Panc1 (cell line): ENCODE measurements around the gene GFPT1. TPM values are rescaled to one million over a fixed set of nuclear protein-coding genes. Genes with fewer than 3 reads are reported as not detected.

Experiments
- ATAC-seq: fragments of 200-7000 bp; cut with Tn5 transposase; 2 replicates; pipeline ENCODE4 v1.9.1; 2020; ENCODE audit warnings: mild to moderate bottlenecking, moderate library complexity
- BruUV-seq: library from RNA; stranded (reverse); fragments of 400-500 nt; replicated peaks from 2 replicates; lab custom pipeline; 2021; lab: Mats Ljungman, UMichigan
- CTCF ChIA-PET: fragments of 300-600 bp; sonication (Branson Sonifier 250); formaldehyde crosslinking; loops from one replicate; lab custom pipeline; 2022; ENCODE audit warnings: antibody characterized with exemption; lab: Charles Lee
- POLR2A ChIA-PET: fragments of 300-600 bp; sonication (Branson Sonifier 250); formaldehyde crosslinking; loops from one replicate; lab custom pipeline; 2022; ENCODE audit warnings: antibody characterized with exemption; lab: Charles Lee
- DNase-seq: peaks from one replicate; pipeline ENCODE4 v3.0.0-alpha.2; 2010; ENCODE audit warnings: low read depth, low spot score
- H3K27ac ChIP-seq: 2 replicates; pipeline ENCODE4 v1.5.1; 2011; ENCODE audit warnings: mild to moderate bottlenecking, low read length, inconsistent platforms
- H3K27me3 ChIP-seq: fragments of 200-500 bp; sonication (Bioruptor generic); 2 replicates; pipeline ENCODE4 v1.6.0; 2014; ENCODE audit warnings: low read length, inconsistent platforms; ENCODE audit not compliant: control insufficient read depth, insufficient read depth
- H3K36me3 ChIP-seq: fragments of 200-500 bp; sonication (Bioruptor generic); 2 replicates; pipeline ENCODE4 v1.5.1; 2014; ENCODE audit warnings: inconsistent platforms, mild to moderate bottlenecking, low read length, moderate library complexity; ENCODE audit not compliant: control insufficient read depth, insufficient read depth
- H3K4me1 ChIP-seq: 2 replicates; pipeline ENCODE4 v1.5.1; 2011; ENCODE audit warnings: inconsistent platforms, mild to moderate bottlenecking, low read length, moderate library complexity; ENCODE audit not compliant: control insufficient read depth, insufficient read depth
- H3K4me3 ChIP-seq, 2 experiments: 2 replicates each; pipeline ENCODE4 v1.5.1; 2011 to 2012; ENCODE audit warnings: low read depth in 2 of 2, low read length in 2 of 2, mild to moderate bottlenecking in 2 of 2, inconsistent platforms in 1 of 2, moderate library complexity in 1 of 2
- H3K9me3 ChIP-seq: fragments of 200-500 bp; sonication (Bioruptor generic); 2 replicates; pipeline ENCODE4 v1.5.1; 2014; ENCODE audit warnings: low read depth, mild to moderate bottlenecking, inconsistent platforms, low read length, moderate library complexity; ENCODE audit not compliant: control insufficient read depth, insufficient read depth
- SIN3A ChIP-seq: IDR thresholded peaks from 2 replicates; pipeline ENCODE4 v1.6.1; 2012; ENCODE audit warnings: low read depth, mild to moderate bottlenecking, low read length, moderate library complexity, borderline replicate concordance; ENCODE audit not compliant: insufficient read depth
- TCF7L2 ChIP-seq: IDR thresholded peaks from 2 replicates; pipeline ENCODE4 v1.6.1; 2011; ENCODE audit warnings: mild to moderate bottlenecking, low read depth, low read length, inconsistent platforms
- in situ Hi-C: cut with HindIII; loops from 2 replicates; pipeline ENCODE4 v1.10.0; 2016; ENCODE audit warnings: low sequenced_read_pairs, low pct_unique_long_range_greater_than_20kb
- intact Hi-C: fragments of 100-400 bp; cut with micrococcal nuclease; formaldehyde crosslinking; loops from one replicate; pipeline ENCODE4 v1.10.0; 2022; ENCODE audit not compliant: unreplicated experiment
- total RNA-seq: library from RNA; stranded (reverse); gene quantifications from one replicate; pipeline ENCODE4 v1.2.1, GENCODE V29; 2021; ENCODE audit not compliant: unreplicated experiment
- TF ChIP-seq, protein P1 (sequence below): fragments of 450-650 bp; IDR thresholded peaks from 2 replicates; pipeline ENCODE4 v1.5.1; 2017; ENCODE audit warnings: mild to moderate bottlenecking
- TF ChIP-seq, protein P2 (sequence below), 2 experiments: IDR thresholded peaks; 2 replicates each; pipeline ENCODE4 v1.6.1; 2011 to 2012; ENCODE audit warnings: low read depth in 2 of 2, control low read depth in 1 of 2, low read length in 1 of 2, mild to moderate bottlenecking in 1 of 2, moderate library complexity in 1 of 2; ENCODE audit not compliant: insufficient read depth in 1 of 2

Gene GFPT1
- total RNA-seq, 1 experiment from 2014 or later = 53.0 TPM

DNA sequence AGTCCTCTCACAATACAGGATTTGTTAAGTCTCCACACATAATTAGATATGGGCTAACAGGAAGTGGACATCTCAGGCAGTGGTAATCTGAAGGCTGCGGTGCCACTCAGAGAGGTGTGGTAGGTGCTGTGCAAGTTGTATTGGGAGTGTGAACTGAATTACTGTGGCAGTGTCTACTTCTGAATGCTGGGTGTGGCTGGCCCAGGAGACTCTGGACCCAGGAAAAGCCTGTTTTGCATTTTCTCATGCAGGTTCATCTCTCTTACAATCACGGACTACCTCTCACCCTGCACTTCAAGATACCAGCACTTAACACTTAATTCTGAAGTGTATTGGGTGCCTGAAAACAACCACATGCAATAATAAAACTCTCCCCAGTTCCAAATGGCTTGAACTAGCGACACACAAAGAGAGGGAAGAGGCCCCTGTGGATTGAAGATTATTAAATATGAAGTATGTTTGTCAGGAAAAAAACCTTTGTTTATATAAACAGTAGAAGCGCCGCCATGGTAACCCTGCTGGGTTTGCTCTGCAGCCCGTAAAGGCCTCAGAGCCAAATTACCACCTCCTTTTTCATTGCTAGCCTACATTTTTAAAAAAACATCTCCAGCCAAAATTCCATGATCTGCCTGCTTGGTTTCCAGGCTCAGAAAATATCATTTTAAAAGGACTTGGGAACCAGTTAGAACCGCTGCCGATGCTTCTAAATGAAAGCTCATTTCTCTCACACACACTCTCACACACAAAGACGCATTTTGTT lies 77.5 kb downstream of the GFPT1 start:
- ChIA-PET POLR2A (no interaction called here), CTCF (no interaction called here)
- H3K4me3 ChIP-seq = no peak overlapping the region
- H3K9me3 ChIP-seq = no peaks in the 10 kb centered on the region; the same call in 1 of the 2 replicates
- ATAC-seq (no peak), DNase-seq (no peak)
- H3K27me3 ChIP-seq = no peaks in the 10 kb centered on the region
- BruUV-seq = no TSS peak
- in situ Hi-C loops = no loop called here
- TF ChIP-seq, protein P1, sequence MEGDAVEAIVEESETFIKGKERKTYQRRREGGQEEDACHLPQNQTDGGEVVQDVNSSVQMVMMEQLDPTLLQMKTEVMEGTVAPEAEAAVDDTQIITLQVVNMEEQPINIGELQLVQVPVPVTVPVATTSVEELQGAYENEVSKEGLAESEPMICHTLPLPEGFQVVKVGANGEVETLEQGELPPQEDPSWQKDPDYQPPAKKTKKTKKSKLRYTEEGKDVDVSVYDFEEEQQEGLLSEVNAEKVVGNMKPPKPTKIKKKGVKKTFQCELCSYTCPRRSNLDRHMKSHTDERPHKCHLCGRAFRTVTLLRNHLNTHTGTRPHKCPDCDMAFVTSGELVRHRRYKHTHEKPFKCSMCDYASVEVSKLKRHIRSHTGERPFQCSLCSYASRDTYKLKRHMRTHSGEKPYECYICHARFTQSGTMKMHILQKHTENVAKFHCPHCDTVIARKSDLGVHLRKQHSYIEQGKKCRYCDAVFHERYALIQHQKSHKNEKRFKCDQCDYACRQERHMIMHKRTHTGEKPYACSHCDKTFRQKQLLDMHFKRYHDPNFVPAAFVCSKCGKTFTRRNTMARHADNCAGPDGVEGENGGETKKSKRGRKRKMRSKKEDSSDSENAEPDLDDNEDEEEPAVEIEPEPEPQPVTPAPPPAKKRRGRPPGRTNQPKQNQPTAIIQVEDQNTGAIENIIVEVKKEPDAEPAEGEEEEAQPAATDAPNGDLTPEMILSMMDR = no peak
- TF ChIP-seq SIN3A = no peak
- peak overlapping the region; percentile 84 for H3K27ac ChIP-seq
- no peaks in the 10 kb centered on the region for H3K36me3 ChIP-seq
- peaks cover 27% of the 10 kb centered on the region for H3K4me1 ChIP-seq
- intact Hi-C loops = no loop called here

DNA sequence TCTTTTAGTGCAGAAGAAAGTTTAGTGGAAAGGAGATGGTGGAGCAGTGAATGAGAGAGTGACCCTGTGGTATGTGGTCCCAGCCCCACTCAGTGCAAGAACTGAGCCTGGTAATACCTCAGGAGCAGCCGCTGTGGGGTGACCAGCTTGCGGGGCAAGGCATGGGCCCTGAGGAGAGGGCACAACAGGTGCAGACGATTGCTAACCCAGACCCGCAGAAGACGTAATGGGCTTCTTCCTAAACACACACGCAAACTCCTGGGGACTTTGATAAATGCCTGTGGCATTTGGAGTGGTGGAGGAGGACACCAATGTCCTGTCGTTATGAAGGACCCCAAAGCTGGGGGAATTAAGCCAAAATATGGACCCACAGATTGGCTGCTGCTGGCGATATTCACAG lies 78.7 kb downstream of the GFPT1 start:
- intact Hi-C loops (no loop called here), in situ Hi-C loops (no loop called here)
- no peak for ATAC-seq
- Histone ChIP-seq H3K36me3 (no peaks in the 10 kb centered on the region), H3K4me3 (no peak overlapping the region), H3K4me1 (peaks cover 27% of the 10 kb centered on the region), H3K27me3 (no peaks in the 10 kb centered on the region), H3K27ac (peak overlapping the region; percentile 84), H3K9me3 (no peaks in the 10 kb centered on the region; the same call in 1 of the 2 replicates)
- ChIA-PET POLR2A (no interaction called here), CTCF (interaction anchor here (1.0 to 2.3 kb wide), 2 partner anchors 132 to 226 kb away, joined by 3 to 8 read pairs; no protein-coding TSS in a partner anchor)
- TF ChIP-seq, protein P2, sequence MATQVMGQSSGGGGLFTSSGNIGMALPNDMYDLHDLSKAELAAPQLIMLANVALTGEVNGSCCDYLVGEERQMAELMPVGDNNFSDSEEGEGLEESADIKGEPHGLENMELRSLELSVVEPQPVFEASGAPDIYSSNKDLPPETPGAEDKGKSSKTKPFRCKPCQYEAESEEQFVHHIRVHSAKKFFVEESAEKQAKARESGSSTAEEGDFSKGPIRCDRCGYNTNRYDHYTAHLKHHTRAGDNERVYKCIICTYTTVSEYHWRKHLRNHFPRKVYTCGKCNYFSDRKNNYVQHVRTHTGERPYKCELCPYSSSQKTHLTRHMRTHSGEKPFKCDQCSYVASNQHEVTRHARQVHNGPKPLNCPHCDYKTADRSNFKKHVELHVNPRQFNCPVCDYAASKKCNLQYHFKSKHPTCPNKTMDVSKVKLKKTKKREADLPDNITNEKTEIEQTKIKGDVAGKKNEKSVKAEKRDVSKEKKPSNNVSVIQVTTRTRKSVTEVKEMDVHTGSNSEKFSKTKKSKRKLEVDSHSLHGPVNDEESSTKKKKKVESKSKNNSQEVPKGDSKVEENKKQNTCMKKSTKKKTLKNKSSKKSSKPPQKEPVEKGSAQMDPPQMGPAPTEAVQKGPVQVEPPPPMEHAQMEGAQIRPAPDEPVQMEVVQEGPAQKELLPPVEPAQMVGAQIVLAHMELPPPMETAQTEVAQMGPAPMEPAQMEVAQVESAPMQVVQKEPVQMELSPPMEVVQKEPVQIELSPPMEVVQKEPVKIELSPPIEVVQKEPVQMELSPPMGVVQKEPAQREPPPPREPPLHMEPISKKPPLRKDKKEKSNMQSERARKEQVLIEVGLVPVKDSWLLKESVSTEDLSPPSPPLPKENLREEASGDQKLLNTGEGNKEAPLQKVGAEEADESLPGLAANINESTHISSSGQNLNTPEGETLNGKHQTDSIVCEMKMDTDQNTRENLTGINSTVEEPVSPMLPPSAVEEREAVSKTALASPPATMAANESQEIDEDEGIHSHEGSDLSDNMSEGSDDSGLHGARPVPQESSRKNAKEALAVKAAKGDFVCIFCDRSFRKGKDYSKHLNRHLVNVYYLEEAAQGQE (IDR thresholded peaks at IDR 0.05; ENCODE audit: insufficient read depth in 1 of 2, low read depth in 2 of 2, low read length in 1 of 2) = no peak
- TF ChIP-seq SIN3A (no peak), TCF7L2 (no peak)
- TF ChIP-seq, protein P1 = no peak
- BruUV-seq = no TSS peak
- DNase-seq = no peak
